ENCODE data around the gene FNBP1L.
"Not testable (repeated sequence)": the region's sequence is repeated elsewhere in the genome, so short reads cannot be mapped to it uniquely, and the experiment has no call there.

FNBP1L gene

GRCh38 chr1:93588206-93588605, 140.3 kb downstream of the FNBP1L start:
- no peak for DNase-seq (ENCODE audit: low read depth in 4 of 4, low spot score in 1 of 4)

GRCh38 chr1:93588955-93589354, 141.0 kb downstream of the FNBP1L start:
- no peak for DNase-seq (ENCODE audit: low read depth in 4 of 4, low spot score in 1 of 4)

- DNase-seq (ENCODE audit: low read depth in 4 of 4, low spot score in 1 of 4) = not testable (repeated sequence)
Measured at GRCh38 chr1:93591291-93591675, 143.4 kb downstream of the FNBP1L start.

GRCh38 chr1:93591676-93592550, 144.0 kb downstream of the FNBP1L start:
- DNase-seq (ENCODE audit: low read depth in 4 of 4, low spot score in 1 of 4) = no peak

GRCh38 chr1:93592551-93592949, 144.6 kb downstream of the FNBP1L start:
- no peak for DNase-seq (ENCODE audit: low read depth in 4 of 4, low spot score in 1 of 4)

- DNase-seq (ENCODE audit: low read depth in 4 of 4, low spot score in 1 of 4) = no peak
Measured at GRCh38 chr1:93593854-93594602, 146.1 kb downstream of the FNBP1L start.

GRCh38 chr1:93594603-93594880, 146.6 kb downstream of the FNBP1L start:
- no peak for DNase-seq (ENCODE audit: low read depth in 4 of 4, low spot score in 1 of 4)

GRCh38 chr1:93595266-93595665, 147.3 kb downstream of the FNBP1L start:
- no peak for DNase-seq (ENCODE audit: low read depth in 4 of 4, low spot score in 1 of 4)

- no peak for DNase-seq (ENCODE audit: low read depth in 4 of 4, low spot score in 1 of 4)
Measured at GRCh38 chr1:93595743-93596142, 147.8 kb downstream of the FNBP1L start.

GRCh38 chr1:93596329-93597089, 148.6 kb downstream of the FNBP1L start:
- DNase-seq (ENCODE audit: low read depth in 4 of 4, low spot score in 1 of 4) = no peak

- DNase-seq (ENCODE audit: low read depth in 4 of 4, low spot score in 1 of 4) = no peak
Measured at GRCh38 chr1:93597709-93598108, 149.8 kb downstream of the FNBP1L start.

GRCh38 chr1:93598396-93598795, 150.5 kb downstream of the FNBP1L start:
- DNase-seq (ENCODE audit: low read depth in 4 of 4, low spot score in 1 of 4) = no peak

- DNase-seq (ENCODE audit: low read depth in 4 of 4, low spot score in 1 of 4) = no peak
Measured at GRCh38 chr1:93598861-93599439, 151.0 kb downstream of the FNBP1L start.

GRCh38 chr1:93599479-93599878, 151.6 kb downstream of the FNBP1L start:
- no peak for DNase-seq (ENCODE audit: low read depth in 4 of 4, low spot score in 1 of 4)

GRCh38 chr1:93600663-93601062, 152.7 kb downstream of the FNBP1L start:
- no peak for DNase-seq (ENCODE audit: low read depth in 4 of 4, low spot score in 1 of 4)

- DNase-seq (ENCODE audit: low read depth in 4 of 4, low spot score in 1 of 4) = no peak
Measured at GRCh38 chr1:93601686-93602085, 153.8 kb downstream of the FNBP1L start.

GRCh38 chr1:93602101-93602500, 154.2 kb downstream of the FNBP1L start:
- DNase-seq (ENCODE audit: low read depth in 4 of 4, low spot score in 1 of 4) = no peak

GRCh38 chr1:93603106-93603505, 155.2 kb downstream of the FNBP1L start:
- DNase-seq (ENCODE audit: low read depth in 4 of 4, low spot score in 1 of 4) = no peak

- DNase-seq (ENCODE audit: low read depth in 4 of 4, low spot score in 1 of 4) = no peak
Measured at GRCh38 chr1:93603601-93604000, 155.7 kb downstream of the FNBP1L start.

All from stimulated activated CD4-positive, alpha-beta T cell treated with anti-CD3 and anti-CD28 coated beads, Interleukin-1b, Interleukin-23, amount 100 ng/mL, for 24 hours (primary cell).